ENCODE results near the gene ARL13A.

The ARL13A gene

GRCh38 chrX:100995469-100995868 is 26.0 kb downstream of the ARL13A start:
- TF ChIP-seq CTCF (IDR thresholded peaks at IDR 0.05), result no peak

- no peak for TF ChIP-seq CTCF (IDR thresholded peaks at IDR 0.05)
Measured at GRCh38 chrX:100999451-100999850, 29.9 kb downstream of the ARL13A start.

- TF ChIP-seq CTCF (IDR thresholded peaks at IDR 0.05), result no peak
Measured at GRCh38 chrX:101009090-101009489, 39.6 kb downstream of the ARL13A start.

GRCh38 chrX:101022020-101022419 is 52.5 kb downstream of the ARL13A start:
- TF ChIP-seq CTCF (IDR thresholded peaks at IDR 0.05), result no peak

GRCh38 chrX:101025126-101025525 is 55.6 kb downstream of the ARL13A start:
- no peak for TF ChIP-seq CTCF (IDR thresholded peaks at IDR 0.05)

GRCh38 chrX:101028562-101028961 is 59.1 kb downstream of the ARL13A start:
- no peak for TF ChIP-seq CTCF (IDR thresholded peaks at IDR 0.05)

GRCh38 chrX:101029665-101030064 is 60.2 kb downstream of the ARL13A start:
- no peak for TF ChIP-seq CTCF (IDR thresholded peaks at IDR 0.05)

- no peak for TF ChIP-seq CTCF (IDR thresholded peaks at IDR 0.05)
Measured at GRCh38 chrX:101037231-101037630, 67.7 kb downstream of the ARL13A start.
